Esophagus (tissue), 2 donors: Measurements from ENCODE around the gene ZDHHC17. TPM values are rescaled to one million over a fixed set of nuclear protein-coding genes. Genes with fewer than 3 reads are reported as not detected.

Experiments used
- H3K27ac ChIP-seq, 2 donors: one replicate each; pipeline ENCODE4 v1.5.1; 2013; ENCODE audit warnings: low read depth in 2 of 2, mild to moderate bottlenecking in 2 of 2, inconsistent platforms in 1 of 2, low read length in 1 of 2, moderate library complexity in 1 of 2
- H3K27me3 ChIP-seq, 2 donors: one replicate each; pipeline ENCODE4 v1.6.1; 2013; ENCODE audit warnings: low read length in 2 of 2, control low read depth in 1 of 2, mild to moderate bottlenecking in 1 of 2; ENCODE audit not compliant: insufficient read depth in 2 of 2, control insufficient read depth in 1 of 2
- H3K36me3 ChIP-seq, 2 donors: one replicate each; pipeline ENCODE4 v1.6.1; 2013; ENCODE audit warnings: low read length in 1 of 2; ENCODE audit not compliant: control insufficient read depth in 2 of 2, insufficient read depth in 2 of 2
- H3K4me1 ChIP-seq, 2 donors: one replicate each; pipeline ENCODE4 v1.6.1; 2013; ENCODE audit warnings: low read length in 1 of 2; ENCODE audit not compliant: control insufficient read depth in 2 of 2, insufficient read depth in 2 of 2
- H3K4me3 ChIP-seq, 2 donors: one replicate each; pipeline ENCODE4 v1.5.1; 2013; ENCODE audit warnings: low read length in 2 of 2, mild to moderate bottlenecking in 2 of 2, low read depth in 1 of 2, moderate library complexity in 1 of 2
- H3K9me3 ChIP-seq, 2 donors: one replicate each; pipeline ENCODE4 v1.6.1; 2013; ENCODE audit warnings: mild to moderate bottlenecking in 2 of 2, low read depth in 1 of 2, low read length in 1 of 2, moderate library complexity in 1 of 2; ENCODE audit not compliant: control insufficient read depth in 2 of 2, insufficient read depth in 1 of 2
- WGBS, 2 donors: extraction: QIAGEN DNeasy Blood & Tissue Kit; methylation state at CpG; one replicate each; pipeline ENCODE4 v1.1.7; 2013; 5-methylcytosine and 5-hydroxymethylcytosine counted together
- polyA plus RNA-seq, 2 donors: library from polyadenylated mRNA; stranded (reverse); fragments of 200-250 nt; gene quantifications; one replicate each; pipeline ENCODE4 v1.2.3, GENCODE V29; 2013
- donor health status: healthy with polysubstance abuse.
- donor health status: Bipolar disorder and iron deficiency.

Gene ZDHHC17
- polyA plus RNA-seq, 2 donors = 5.3 to 6.6 TPM

DNA sequence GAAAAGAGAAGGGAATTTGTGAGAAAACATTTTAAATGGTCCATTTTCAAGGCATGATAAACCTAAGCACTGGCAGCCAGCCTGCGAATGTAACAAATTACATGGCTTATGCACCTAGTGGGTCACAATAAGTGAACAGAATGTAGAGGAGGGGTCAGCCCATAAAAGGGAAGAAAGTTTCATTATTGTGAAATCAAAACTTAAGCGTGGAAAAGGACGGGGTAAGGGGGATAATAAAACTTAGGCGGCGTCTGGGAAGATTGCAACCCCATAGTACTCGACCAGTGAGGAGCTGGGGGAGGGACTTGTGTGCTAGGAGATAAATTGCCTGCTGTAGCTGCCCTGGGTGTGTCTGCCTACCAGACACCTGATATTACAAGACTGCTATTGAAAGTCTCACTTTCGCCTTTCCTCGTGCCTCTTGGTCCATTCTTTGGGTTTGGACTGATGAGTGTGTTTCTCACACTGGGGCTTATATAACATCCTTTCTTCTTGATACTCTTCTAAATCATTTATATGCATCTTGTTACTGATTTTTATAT is 40.6 kb downstream of the ZDHHC17 start:
- Histone ChIP-seq H3K27me3 (no peaks in the 10 kb centered on the region), H3K4me3 (no peak overlapping the region), H3K9me3 (no peaks in the 10 kb centered on the region), H3K36me3 (peaks cover 0 to 5% of the 10 kb centered on the region in 2 donors), H3K27ac (no peak overlapping the region), H3K4me1 (no peaks in the 10 kb centered on the region)
- 90 to 95% methylated on average over 8 of the region's 8 CpGs for WGBS, 2 donors

DNA sequence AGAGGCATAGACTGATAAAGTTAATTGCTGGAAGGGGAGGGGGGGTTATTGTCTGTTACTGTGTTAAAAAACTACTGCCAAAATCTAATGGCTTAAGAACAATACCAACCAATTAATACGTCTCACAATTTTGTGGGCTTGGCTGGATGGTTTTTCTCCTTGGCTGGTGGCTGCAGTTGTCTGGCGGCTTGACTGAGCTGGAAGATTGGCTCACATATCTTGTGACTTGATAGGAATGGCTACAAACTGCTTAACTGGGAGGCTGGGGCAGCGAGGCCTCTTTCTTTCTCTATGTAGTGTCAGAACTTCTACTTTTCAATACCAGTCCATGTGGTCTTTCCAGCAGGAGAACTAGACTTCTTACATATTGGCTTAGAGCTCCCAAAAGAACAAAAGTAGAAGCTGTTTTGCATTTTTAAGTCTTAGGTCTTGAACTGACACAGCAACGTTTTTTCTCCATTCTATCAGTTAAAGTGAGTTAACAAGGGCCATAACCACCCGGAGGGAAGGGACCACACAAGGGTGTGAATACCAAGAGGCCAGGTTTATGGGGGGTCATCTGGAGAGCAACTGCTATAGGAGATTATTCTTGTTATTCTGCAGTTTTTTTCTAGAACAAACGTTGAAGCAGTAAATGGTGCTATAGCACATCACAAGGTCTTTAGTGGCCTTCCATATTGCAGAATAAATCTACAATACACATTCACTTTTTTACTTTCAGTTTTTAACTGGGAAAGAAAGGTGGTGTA is 46.9 kb downstream of the ZDHHC17 start:
- Histone ChIP-seq H3K36me3 (peaks cover 0 to 5% of the 10 kb centered on the region in 2 donors), H3K27me3 (no peaks in the 10 kb centered on the region), H3K4me1 (no peaks in the 10 kb centered on the region), H3K4me3 (no peak overlapping the region), H3K9me3 (no peaks in the 10 kb centered on the region), H3K27ac (no peak overlapping the region)
- WGBS, 2 donors = 69% methylated on average over 6 of the region's 6 CpGs

DNA sequence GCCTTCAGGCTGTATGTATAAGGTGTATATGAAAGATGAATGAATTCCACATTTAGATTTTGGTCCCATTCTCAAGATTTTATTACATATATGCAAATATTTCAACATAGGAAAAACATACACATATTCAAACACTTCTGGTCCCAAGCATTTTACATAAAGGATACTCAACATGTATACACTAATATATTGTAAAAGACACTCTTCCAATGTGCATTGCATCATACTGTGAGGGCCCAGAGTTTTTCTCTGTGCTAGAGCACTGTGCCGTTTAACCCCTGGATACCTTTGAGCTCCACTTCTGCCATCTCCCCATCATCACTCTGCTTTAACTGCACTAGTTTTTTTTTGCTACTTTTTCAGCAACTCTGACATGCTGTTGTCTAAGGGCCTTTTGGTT is 48.1 kb downstream of the ZDHHC17 start:
- Histone ChIP-seq H3K36me3 (no peaks in the 10 kb centered on the region), H3K27ac (no peak overlapping the region), H3K9me3 (no peaks in the 10 kb centered on the region), H3K27me3 (no peaks in the 10 kb centered on the region), H3K4me3 (no peak overlapping the region), H3K4me1 (no peaks in the 10 kb centered on the region)
- WGBS, 2 donors = 91 to 92% methylated on average over 1 of the region's 1 CpG

DNA sequence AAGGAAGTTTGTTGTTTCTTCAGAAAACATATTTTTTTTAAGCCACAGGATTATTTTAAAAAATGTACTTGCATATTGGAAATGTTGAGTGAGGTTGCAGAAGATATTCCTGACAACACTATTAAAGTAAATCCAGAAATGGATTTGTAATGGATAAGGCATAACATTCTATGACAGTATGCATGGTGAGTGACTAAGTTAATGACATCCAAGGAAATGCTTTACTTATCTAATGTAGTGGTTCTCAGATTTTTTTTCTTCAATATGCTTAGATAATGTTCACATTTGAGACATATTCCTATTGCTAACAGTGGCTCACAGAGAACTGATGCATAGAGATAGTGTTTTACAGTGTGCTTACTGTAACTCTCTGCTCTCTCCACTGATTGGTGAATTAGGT is 49.4 kb downstream of the ZDHHC17 start:
- Histone ChIP-seq H3K9me3 (no peaks in the 10 kb centered on the region), H3K27ac (no peak overlapping the region), H3K4me1 (no peaks in the 10 kb centered on the region), H3K36me3 (no peaks in the 10 kb centered on the region), H3K4me3 (no peak overlapping the region), H3K27me3 (no peaks in the 10 kb centered on the region)

DNA sequence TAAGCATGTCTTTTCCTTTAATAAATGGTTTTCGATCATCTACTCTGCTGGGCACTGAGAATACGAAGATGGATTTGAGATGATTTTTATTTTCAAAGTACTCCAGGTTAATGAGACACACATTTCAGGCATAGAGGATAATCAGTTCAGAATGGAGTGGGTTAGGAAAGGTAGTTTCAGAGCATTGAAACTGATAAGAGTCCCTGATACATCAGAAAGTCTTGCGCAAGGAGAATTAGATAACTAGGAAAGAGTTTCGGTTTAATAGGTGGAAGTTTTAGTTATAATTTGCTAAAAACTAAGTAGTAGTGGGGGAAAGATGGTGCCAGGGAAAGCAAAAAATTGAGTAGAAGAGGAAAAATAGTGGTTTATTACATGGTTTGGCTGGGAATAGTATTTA is 50.1 kb downstream of the ZDHHC17 start:
- no peaks in the 10 kb centered on the region for H3K27me3 ChIP-seq
- WGBS, 2 donors = 87 to 91% methylated on average over 4 of the region's 4 CpGs
- H3K27ac ChIP-seq = no peak overlapping the region
- H3K4me3 ChIP-seq = no peak overlapping the region
- H3K4me1 ChIP-seq = no peaks in the 10 kb centered on the region
- H3K36me3 ChIP-seq = no peaks in the 10 kb centered on the region
- H3K9me3 ChIP-seq = no peaks in the 10 kb centered on the region

DNA sequence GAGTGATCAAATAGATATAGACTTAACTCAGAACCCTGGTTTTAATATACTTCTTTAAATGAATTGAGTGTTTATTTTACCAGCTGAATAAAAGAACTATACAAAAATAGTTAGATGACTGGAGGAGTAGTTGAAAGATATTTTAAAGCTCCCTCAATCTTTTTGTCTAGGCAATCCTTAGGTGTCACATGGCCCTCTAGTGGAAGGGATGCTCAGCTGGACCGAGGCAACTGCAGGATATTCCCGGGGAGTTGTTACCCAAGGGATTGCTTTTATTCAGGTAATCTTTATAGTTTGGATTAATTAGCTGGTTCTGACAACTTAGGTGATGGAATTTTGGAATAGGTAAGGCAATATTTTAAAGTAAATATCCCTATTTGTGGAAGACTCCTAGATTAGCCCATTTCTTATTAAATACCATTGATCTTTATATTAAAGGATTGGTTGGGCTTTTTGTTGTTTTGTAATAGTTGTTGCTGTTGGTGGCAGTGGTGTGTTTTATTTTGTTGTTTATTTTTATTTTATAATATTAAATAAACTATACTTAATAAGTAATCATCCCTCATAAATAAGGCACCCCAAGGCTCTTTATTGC is 57.1 kb downstream of the ZDHHC17 start:
- Histone ChIP-seq H3K9me3 (no peaks in the 10 kb centered on the region), H3K27ac (no peak overlapping the region), H3K27me3 (no peaks in the 10 kb centered on the region), H3K4me1 (no peaks in the 10 kb centered on the region), H3K36me3 (no peaks in the 10 kb centered on the region), H3K4me3 (no peak overlapping the region)
- 25 to 27% methylated on average over 2 of the region's 2 CpGs for WGBS, 2 donors

DNA sequence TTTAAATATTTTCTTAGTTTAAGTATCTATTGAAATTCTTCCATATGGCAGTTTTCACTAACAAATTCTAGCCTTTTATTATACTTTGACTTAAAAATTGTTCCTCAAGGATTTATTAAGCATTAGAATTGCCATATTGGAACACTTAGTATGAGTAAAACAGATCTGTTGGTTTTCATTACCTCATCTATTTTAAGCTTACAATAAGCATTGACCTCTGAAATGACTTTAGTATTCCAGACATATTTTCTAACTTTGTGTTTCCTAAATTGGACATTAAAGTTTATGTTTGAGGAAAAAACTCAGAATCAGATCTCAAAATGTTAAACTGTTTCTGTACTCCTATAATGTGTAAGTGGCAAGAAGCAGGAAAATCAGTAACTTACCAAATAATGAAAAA is 66.5 kb downstream of the ZDHHC17 start:
- Histone ChIP-seq H3K36me3 (peaks cover 0 to 3% of the 10 kb centered on the region in 2 donors), H3K4me1 (no peaks in the 10 kb centered on the region), H3K4me3 (no peak overlapping the region), H3K27me3 (no peaks in the 10 kb centered on the region), H3K9me3 (no peaks in the 10 kb centered on the region), H3K27ac (no peak overlapping the region)

DNA sequence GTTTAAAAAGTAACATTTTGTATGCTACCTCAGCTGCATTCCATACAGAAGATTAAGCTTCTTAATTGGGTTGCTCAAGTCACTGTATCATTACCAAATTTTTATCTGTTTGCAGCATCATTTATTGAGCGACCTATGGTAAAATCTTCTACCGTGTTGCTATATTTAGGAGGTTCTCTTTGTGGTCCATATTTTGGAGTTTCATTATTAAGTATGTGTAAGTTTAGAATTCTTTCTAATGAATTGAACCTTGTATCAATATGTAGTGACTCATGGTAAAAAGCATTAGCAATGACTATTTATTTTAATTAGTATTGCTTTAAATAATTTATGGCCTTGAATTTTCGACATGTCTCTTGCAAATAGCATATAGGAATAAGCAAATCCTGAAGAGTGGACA is 72.7 kb downstream of the ZDHHC17 start:
- H3K4me3 ChIP-seq = no peak overlapping the region
- H3K36me3 ChIP-seq = peaks cover 0 to under 1% of the 10 kb centered on the region in 2 donors
- H3K27me3 ChIP-seq = no peaks in the 10 kb centered on the region
- H3K4me1 ChIP-seq = no peaks in the 10 kb centered on the region
- H3K27ac ChIP-seq = no peak overlapping the region
- 70 to 77% methylated on average over 3 of the region's 3 CpGs for WGBS, 2 donors
- H3K9me3 ChIP-seq = no peaks in the 10 kb centered on the region

DNA sequence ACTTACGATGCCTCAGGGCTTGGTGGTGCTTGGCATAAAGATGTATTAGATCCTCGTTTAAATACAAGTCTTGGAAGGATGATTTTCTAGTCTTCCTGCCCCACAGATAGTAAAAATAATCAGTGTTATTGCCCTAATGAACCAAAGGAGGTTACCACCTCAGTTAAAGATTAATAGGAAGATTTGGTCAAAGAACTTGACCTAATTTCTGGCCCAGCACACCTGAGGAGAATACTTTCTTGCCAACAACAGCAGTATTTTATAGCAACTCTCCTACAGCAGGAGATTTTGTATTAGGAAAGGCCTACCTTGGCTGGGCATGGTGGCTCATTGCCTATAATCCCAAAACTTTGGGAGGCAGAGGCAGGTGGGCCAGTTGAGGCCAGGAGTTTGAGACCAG is 83.3 kb downstream of the ZDHHC17 start:
- peaks cover 0 to 2% of the 10 kb centered on the region in 2 donors for H3K36me3 ChIP-seq
- no peak overlapping the region for H3K4me3 ChIP-seq
- WGBS, 2 donors = 76 to 77% methylated on average over 2 of the region's 2 CpGs
- H3K4me1 ChIP-seq = no peaks in the 10 kb centered on the region
- H3K27me3 ChIP-seq = no peaks in the 10 kb centered on the region
- H3K27ac ChIP-seq = no peak overlapping the region
- no peaks in the 10 kb centered on the region for H3K9me3 ChIP-seq

DNA sequence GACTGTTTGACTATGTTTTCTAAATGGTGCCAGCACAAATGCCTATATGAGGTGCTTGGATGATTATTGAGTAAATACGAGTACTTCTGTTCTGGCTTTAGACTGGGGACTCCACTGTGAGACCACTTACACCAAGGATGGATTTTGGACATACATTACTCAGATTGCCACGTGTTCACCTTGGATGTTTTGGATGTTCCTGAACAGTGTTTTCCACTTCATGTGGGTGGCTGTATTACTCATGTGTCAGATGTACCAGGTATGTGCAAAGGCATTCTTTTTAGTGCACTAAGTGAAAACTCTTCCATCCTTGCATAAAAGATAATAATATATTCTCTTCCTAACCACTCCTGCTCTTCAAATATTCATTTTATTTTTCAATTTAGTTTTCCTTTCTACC is 84.2 kb downstream of the ZDHHC17 start:
- Histone ChIP-seq H3K27ac (no peak overlapping the region), H3K27me3 (no peaks in the 10 kb centered on the region), H3K4me3 (no peak overlapping the region), H3K36me3 (peaks cover 0 to 2% of the 10 kb centered on the region in 2 donors), H3K9me3 (no peaks in the 10 kb centered on the region), H3K4me1 (no peaks in the 10 kb centered on the region)
- 86 to 94% methylated on average over 2 of the region's 2 CpGs for WGBS, 2 donors
